Measurements from ENCODE around the gene SERPINH1. TPM values are rescaled to one million over a fixed set of nuclear protein-coding genes. Genes with fewer than 3 reads are reported as not detected.

The SERPINH1 gene
- total RNA-seq, 1 donor from 2014 or later = 484 TPM

DNA sequence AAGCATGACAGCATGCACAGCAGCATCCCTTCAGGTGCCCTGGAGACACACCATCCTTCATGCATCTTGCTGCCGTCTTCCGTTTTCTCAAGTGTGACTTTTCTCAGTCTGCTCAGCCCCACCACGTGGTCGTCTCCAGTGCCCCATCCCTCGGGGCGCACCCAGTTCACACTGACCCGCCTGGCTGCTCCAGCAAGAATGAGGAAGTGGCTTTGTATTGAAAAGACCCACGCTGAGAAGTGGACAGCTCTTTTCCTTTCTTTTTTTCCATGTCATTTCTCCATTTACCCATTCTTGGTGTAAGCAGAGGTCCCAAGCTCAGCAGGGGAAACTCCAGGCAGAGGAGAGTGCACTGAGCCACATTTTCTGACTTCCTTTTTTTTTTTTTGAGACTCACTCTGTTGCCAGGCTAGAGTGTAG lies 14.5 kb downstream of the SERPINH1 start:
- TF ChIP-seq, protein P1, sequence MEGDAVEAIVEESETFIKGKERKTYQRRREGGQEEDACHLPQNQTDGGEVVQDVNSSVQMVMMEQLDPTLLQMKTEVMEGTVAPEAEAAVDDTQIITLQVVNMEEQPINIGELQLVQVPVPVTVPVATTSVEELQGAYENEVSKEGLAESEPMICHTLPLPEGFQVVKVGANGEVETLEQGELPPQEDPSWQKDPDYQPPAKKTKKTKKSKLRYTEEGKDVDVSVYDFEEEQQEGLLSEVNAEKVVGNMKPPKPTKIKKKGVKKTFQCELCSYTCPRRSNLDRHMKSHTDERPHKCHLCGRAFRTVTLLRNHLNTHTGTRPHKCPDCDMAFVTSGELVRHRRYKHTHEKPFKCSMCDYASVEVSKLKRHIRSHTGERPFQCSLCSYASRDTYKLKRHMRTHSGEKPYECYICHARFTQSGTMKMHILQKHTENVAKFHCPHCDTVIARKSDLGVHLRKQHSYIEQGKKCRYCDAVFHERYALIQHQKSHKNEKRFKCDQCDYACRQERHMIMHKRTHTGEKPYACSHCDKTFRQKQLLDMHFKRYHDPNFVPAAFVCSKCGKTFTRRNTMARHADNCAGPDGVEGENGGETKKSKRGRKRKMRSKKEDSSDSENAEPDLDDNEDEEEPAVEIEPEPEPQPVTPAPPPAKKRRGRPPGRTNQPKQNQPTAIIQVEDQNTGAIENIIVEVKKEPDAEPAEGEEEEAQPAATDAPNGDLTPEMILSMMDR (IDR thresholded peaks at IDR 0.05) = no peak
- peaks cover 4% of the 10 kb centered on the region for H3K9me3 Mint-ChIP-seq (ENCODE audit: unreplicated experiment)
- H3K36me3 Mint-ChIP-seq (ENCODE audit: unreplicated experiment) = peaks cover 13% of the 10 kb centered on the region
- no peaks in the 10 kb centered on the region for H3K27me3 Mint-ChIP-seq (ENCODE audit: unreplicated experiment)
- peak overlapping the region; percentile 16 for H3K4me3 Mint-ChIP-seq (ENCODE audit: unreplicated experiment)
- DNase-seq (ENCODE audit: extremely low spot score, unreplicated experiment) = peak; percentile 89
- H3K4me1 Mint-ChIP-seq (ENCODE audit: unreplicated experiment) = peaks cover 14% of the 10 kb centered on the region
- H3K27ac Mint-ChIP-seq (ENCODE audit: unreplicated experiment) = peak overlapping the region; percentile 84

DNA sequence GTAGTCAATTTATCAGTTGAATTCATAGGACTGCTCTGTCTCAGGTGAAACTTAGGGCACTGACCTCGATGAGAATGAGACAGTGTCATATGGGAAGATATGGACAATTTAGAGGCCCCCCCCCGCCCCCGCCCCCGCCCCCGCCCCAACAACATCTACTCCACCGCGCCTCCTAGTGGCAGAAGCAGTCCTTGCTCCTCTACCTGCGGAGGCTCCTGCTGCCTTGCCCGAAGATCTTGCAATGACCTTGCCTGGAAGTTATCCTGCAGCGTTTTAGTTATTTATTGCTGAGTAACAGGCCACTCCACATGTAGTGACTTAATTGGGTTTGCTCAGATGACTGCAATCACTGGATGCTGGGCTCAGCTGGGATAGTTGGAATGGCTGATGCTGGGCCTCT lies 15.2 kb downstream of the SERPINH1 start:
- no peak for DNase-seq (ENCODE audit: extremely low spot score, unreplicated experiment)

DNA sequence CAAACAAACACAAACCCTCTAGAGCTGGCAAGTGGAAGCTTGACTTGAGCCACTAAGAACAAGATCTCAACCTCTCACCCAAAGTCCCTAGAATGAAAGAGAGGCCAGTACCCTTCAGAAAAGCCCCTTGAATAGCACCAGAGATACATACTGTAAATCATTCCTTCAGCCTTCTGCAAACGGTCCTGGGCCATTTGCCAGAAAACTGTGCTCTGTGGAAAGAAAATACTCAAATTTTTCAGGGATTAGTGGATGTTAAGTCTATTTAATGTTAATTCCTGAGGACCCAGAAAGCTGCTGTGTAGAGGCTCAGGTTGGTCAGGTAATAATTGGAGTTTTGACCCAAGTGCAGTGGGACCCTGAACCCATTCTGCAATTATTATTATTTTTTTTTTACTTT lies 16.9 kb downstream of the SERPINH1 start:
- TF ChIP-seq, protein P1 (IDR thresholded peaks at IDR 0.05) = no peak
- peaks cover 4% of the 10 kb centered on the region for H3K9me3 Mint-ChIP-seq (ENCODE audit: unreplicated experiment)
- H3K4me3 Mint-ChIP-seq (ENCODE audit: unreplicated experiment) = no peak overlapping the region
- peaks cover 23% of the 10 kb centered on the region for H3K4me1 Mint-ChIP-seq (ENCODE audit: unreplicated experiment)
- no peak for DNase-seq (ENCODE audit: extremely low spot score, unreplicated experiment)
- no peak overlapping the region for H3K27ac Mint-ChIP-seq (ENCODE audit: unreplicated experiment)
- H3K36me3 Mint-ChIP-seq (ENCODE audit: unreplicated experiment) = no peaks in the 10 kb centered on the region
- H3K27me3 Mint-ChIP-seq (ENCODE audit: unreplicated experiment) = no peaks in the 10 kb centered on the region

More for the DNA sequence above, 15.2 kb downstream of the SERPINH1 start:
- Mint-ChIP-seq H3K27ac (ENCODE audit: unreplicated experiment) (no peak overlapping the region), H3K9me3 (ENCODE audit: unreplicated experiment) (peaks cover 4% of the 10 kb centered on the region), H3K27me3 (ENCODE audit: unreplicated experiment) (no peaks in the 10 kb centered on the region), H3K4me1 (ENCODE audit: unreplicated experiment) (peaks cover 14% of the 10 kb centered on the region), H3K4me3 (ENCODE audit: unreplicated experiment) (no peak overlapping the region), H3K36me3 (ENCODE audit: unreplicated experiment) (peaks cover 9% of the 10 kb centered on the region)
- TF ChIP-seq, protein P1 (IDR thresholded peaks at IDR 0.05) = peak; percentile 52

DNA sequence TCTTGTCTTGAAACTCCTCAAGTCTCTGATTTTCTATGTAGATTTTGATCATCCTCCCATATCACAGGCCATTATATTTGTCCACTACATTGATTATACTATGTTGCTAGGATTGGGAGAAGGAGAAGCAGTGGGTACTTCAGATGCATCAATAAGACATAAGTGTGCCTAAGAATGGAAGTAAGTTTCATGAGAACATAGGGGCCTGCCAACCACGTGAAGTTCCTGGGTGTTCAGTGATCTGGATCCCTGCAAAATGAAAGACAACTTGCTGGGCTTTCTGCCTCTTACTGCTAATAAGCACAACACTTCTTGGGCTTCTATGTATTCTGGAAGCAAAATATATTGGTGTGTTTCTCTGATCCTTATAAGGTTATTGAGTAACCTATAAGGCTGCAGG lies 17.8 kb downstream of the SERPINH1 start:
- no peaks in the 10 kb centered on the region for H3K36me3 Mint-ChIP-seq (ENCODE audit: unreplicated experiment)
- no peak overlapping the region for H3K4me3 Mint-ChIP-seq (ENCODE audit: unreplicated experiment)
- TF ChIP-seq, protein P1 (IDR thresholded peaks at IDR 0.05) = no peak
- no peak overlapping the region for H3K27ac Mint-ChIP-seq (ENCODE audit: unreplicated experiment)
- H3K27me3 Mint-ChIP-seq (ENCODE audit: unreplicated experiment) = no peaks in the 10 kb centered on the region
- peaks cover 4% of the 10 kb centered on the region for H3K9me3 Mint-ChIP-seq (ENCODE audit: unreplicated experiment)
- peaks cover 27% of the 10 kb centered on the region for H3K4me1 Mint-ChIP-seq (ENCODE audit: unreplicated experiment)
- no peak for DNase-seq (ENCODE audit: extremely low spot score, unreplicated experiment)

DNA sequence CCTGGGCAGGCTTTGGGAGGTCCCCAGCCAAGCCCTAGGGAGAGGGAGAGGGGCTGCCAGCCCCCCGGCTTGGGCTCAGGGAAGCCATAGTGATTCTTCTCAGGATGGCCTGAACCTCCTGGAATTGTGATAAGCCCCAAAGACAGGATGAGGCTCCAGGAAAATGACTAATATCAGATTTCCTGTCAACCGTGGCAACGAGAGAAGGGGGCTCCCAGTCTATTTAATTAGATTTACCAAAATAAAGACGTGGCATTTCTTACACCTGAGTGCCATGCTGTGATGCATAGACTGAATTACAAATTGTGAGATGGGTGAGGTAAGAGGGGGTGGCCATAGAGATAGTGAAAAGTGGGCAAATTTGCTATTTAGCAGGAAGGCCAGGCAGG lies 20.4 kb downstream of the SERPINH1 start:
- no peak for DNase-seq (ENCODE audit: extremely low spot score, unreplicated experiment)
- peak overlapping the region; percentile 71 for H3K4me3 Mint-ChIP-seq (ENCODE audit: unreplicated experiment)
- peaks cover 13% of the 10 kb centered on the region for H3K4me1 Mint-ChIP-seq (ENCODE audit: unreplicated experiment)
- no peaks in the 10 kb centered on the region for H3K36me3 Mint-ChIP-seq (ENCODE audit: unreplicated experiment)
- H3K27ac Mint-ChIP-seq (ENCODE audit: unreplicated experiment) = peak overlapping the region; percentile 90
- no peaks in the 10 kb centered on the region for H3K9me3 Mint-ChIP-seq (ENCODE audit: unreplicated experiment)
- H3K27me3 Mint-ChIP-seq (ENCODE audit: unreplicated experiment) = no peaks in the 10 kb centered on the region
- TF ChIP-seq, protein P1 (IDR thresholded peaks at IDR 0.05) = no peak
